Activated T-cell treated with anti-CD3 and anti-CD28 coated beads, Interleukin-2, amount 50 U/mL, for 1 hour (primary cell): Measurements from ENCODE around the gene PPP1R1B.
"Not testable (repeated sequence)": the region's sequence is repeated elsewhere in the genome, so short reads cannot be mapped to it uniquely, and the experiment has no call there.

ENCODE experiments used
- DNase-seq: peaks from one replicate; pipeline ENCODE4 v3.0.0-alpha.2; 2020

PPP1R1B gene

GRCh38 chr17:39626171-39627046 lies at the start of gene PPP1R1B:
PPP1R1B (plus strand) TSS chr17:39626952; CDS start chr17:39627393, 441 bp downstream.
- DNase-seq = no peak

GRCh38 chr17:39578272-39578671 lies 48.5 kb upstream of the PPP1R1B start:
- DNase-seq = no peak

- DNase-seq = no peak
Measured at GRCh38 chr17:39579318-39580081, 47.3 kb upstream of the PPP1R1B start.

GRCh38 chr17:39580082-39580468 lies 46.7 kb upstream of the PPP1R1B start:
- DNase-seq = no peak

- no peak for DNase-seq
Measured at GRCh38 chr17:39581071-39581758, 45.5 kb upstream of the PPP1R1B start.

- DNase-seq = no peak
Measured at GRCh38 chr17:39581759-39582085, 45.0 kb upstream of the PPP1R1B start.

GRCh38 chr17:39582658-39583057 lies 44.1 kb upstream of the PPP1R1B start:
- DNase-seq = no peak

- not testable (repeated sequence) for DNase-seq
Measured at GRCh38 chr17:39590180-39590579, 36.6 kb upstream of the PPP1R1B start.

GRCh38 chr17:39591958-39592954 lies 34.5 kb upstream of the PPP1R1B start:
- no peak for DNase-seq

- no peak for DNase-seq
Measured at GRCh38 chr17:39593371-39593770, 33.4 kb upstream of the PPP1R1B start.

GRCh38 chr17:39595294-39595693 lies 31.5 kb upstream of the PPP1R1B start:
- no peak for DNase-seq

GRCh38 chr17:39595928-39596510 lies 30.7 kb upstream of the PPP1R1B start:
- DNase-seq = no peak

GRCh38 chr17:39596543-39597267 lies 30.0 kb upstream of the PPP1R1B start:
- no peak for DNase-seq

- DNase-seq = no peak
Measured at GRCh38 chr17:39597372-39598046, 29.2 kb upstream of the PPP1R1B start.

- no peak for DNase-seq
Measured at GRCh38 chr17:39598047-39598481, 28.7 kb upstream of the PPP1R1B start.

- DNase-seq = no peak
Measured at GRCh38 chr17:39598630-39599003, 28.1 kb upstream of the PPP1R1B start.

- DNase-seq = no peak
Measured at GRCh38 chr17:39599004-39599664, 27.6 kb upstream of the PPP1R1B start.

GRCh38 chr17:39599665-39600231 lies 27.0 kb upstream of the PPP1R1B start:
- DNase-seq = no peak

GRCh38 chr17:39600288-39600996 lies 26.3 kb upstream of the PPP1R1B start:
- no peak for DNase-seq
